ENCODE measurements around the gene EYS. TPM values are rescaled to one million over a fixed set of nuclear protein-coding genes. Genes with fewer than 3 reads are reported as not detected.

The EYS gene
- total and polyA plus RNA-seq, 8 donors: 0.03 to 0.25 (median 0.13) TPM

- H3K27me3 ChIP-seq: no peaks in the 10 kb centered on the region
- TF ChIP-seq CTCF (IDR thresholded peaks at IDR 0.05): no peak
- no peaks in the 10 kb centered on the region for H3K9me3 ChIP-seq
- intact Hi-C loops (cut with DNase I): no loop called here
- WGBS, 2 donors: 89 to 97% methylated on average over 1 of the region's 1 CpG
- DNase-seq: no peak
- no peak for FAIRE-seq
- no peaks in the 10 kb centered on the region for H3K36me3 ChIP-seq
- no peak for ATAC-seq
- H3K27ac ChIP-seq: no peak overlapping the region
- no peak overlapping the region for H3K4me3 ChIP-seq
- H3K4me1 ChIP-seq: no peaks in the 10 kb centered on the region
These were observed 856.9 kb downstream of the EYS start for GRCh38 chr6:64850121-64850520.

GRCh38 chr6:64848467-64848866 is 858.6 kb downstream of the EYS start:
- intact Hi-C loops (cut with DNase I): no loop called here
- WGBS, 2 donors: 71 to 79% methylated on average over 4 of the region's 4 CpGs

GRCh38 chr6:64847396-64847795 is 859.6 kb downstream of the EYS start:
- FAIRE-seq (no peak), DNase-seq (no peak), ATAC-seq (no peak)
- intact Hi-C loops (cut with DNase I): no loop called here
- Histone ChIP-seq H3K27ac (no peak overlapping the region), H3K27me3 (no peaks in the 10 kb centered on the region), H3K4me1 (no peaks in the 10 kb centered on the region), H3K4me3 (no peak overlapping the region), H3K36me3 (no peaks in the 10 kb centered on the region), H3K9me3 (no peaks in the 10 kb centered on the region)
- WGBS, 2 donors: 82 to 88% methylated on average over 1 of the region's 1 CpG
- TF ChIP-seq CTCF (IDR thresholded peaks at IDR 0.05): no peak

More at GRCh38 chr6:64848467-64848866, 858.6 kb downstream of the EYS start:
- no peaks in the 10 kb centered on the region for H3K4me1 ChIP-seq
- no peak for ATAC-seq
- no peak overlapping the region for H3K27ac ChIP-seq
- DNase-seq: no peak
- H3K27me3 ChIP-seq: no peaks in the 10 kb centered on the region
- TF ChIP-seq CTCF (IDR thresholded peaks at IDR 0.05): no peak
- no peak for FAIRE-seq
- H3K9me3 ChIP-seq: no peaks in the 10 kb centered on the region
- H3K4me3 ChIP-seq: no peak overlapping the region
- H3K36me3 ChIP-seq: no peaks in the 10 kb centered on the region

- peak in 2 of 4 donors; percentile 69 for ATAC-seq
- intact Hi-C loops (cut with DNase I): no loop called here
- no peak for TF ChIP-seq CTCF (IDR thresholded peaks at IDR 0.05)
- no peak for DNase-seq
- no peak for FAIRE-seq
- Histone ChIP-seq H3K27ac (no peak overlapping the region), H3K4me3 (no peak overlapping the region), H3K27me3 (no peaks in the 10 kb centered on the region), H3K9me3 (no peaks in the 10 kb centered on the region), H3K4me1 (no peaks in the 10 kb centered on the region), H3K36me3 (no peaks in the 10 kb centered on the region)
These were observed 868.3 kb downstream of the EYS start for GRCh38 chr6:64838726-64839125.

GRCh38 chr6:64831680-64832079 is 875.3 kb downstream of the EYS start:
- Histone ChIP-seq H3K27me3 (no peaks in the 10 kb centered on the region), H3K4me3 (no peak overlapping the region), H3K27ac (no peak overlapping the region), H3K9me3 (no peaks in the 10 kb centered on the region), H3K4me1 (no peaks in the 10 kb centered on the region), H3K36me3 (no peaks in the 10 kb centered on the region)
- intact Hi-C loops (cut with DNase I): no loop called here
- WGBS, 2 donors: 67 to 79% methylated on average over 2 of the region's 2 CpGs
- DNase-seq (no peak), FAIRE-seq (no peak), ATAC-seq (no peak)
- no peak for TF ChIP-seq CTCF (IDR thresholded peaks at IDR 0.05)
